K562 (cell line): ENCODE results near the gene RUNX1.

ENCODE experiments used
- DLX4 ChIP-seq: fragments of 250-450 bp; sonication (Bioruptor Pico); IDR thresholded peaks from 2 replicates; pipeline ENCODE4 v1.6.1; 2021; ENCODE audit warnings: mild to moderate bottlenecking
- SMARCA4 ChIP-seq: fragments of 450-650 bp; IDR thresholded peaks from 2 replicates; pipeline ENCODE4 v1.6.1; 2016

- TF ChIP-seq SMARCA4, result no peak
- TF ChIP-seq DLX4 (CRISPR knock-in tag), result no peak
These were observed 56.9 kb downstream of the RUNX1 start for GRCh38 chr21:34992180-34992579.
